ENCODE data around the gene DENND5B.
"Not testable (repeated sequence)": the region's sequence is repeated elsewhere in the genome, so short reads cannot be mapped to it uniquely, and the experiment has no call there.

The DENND5B gene

GRCh38 chr12:31460024-31460423 lies 130.9 kb downstream of the DENND5B start:
- no peak for DNase-seq

GRCh38 chr12:31456562-31456961 lies 134.4 kb downstream of the DENND5B start:
- no peak for DNase-seq

GRCh38 chr12:31444736-31445135 lies 146.2 kb downstream of the DENND5B start:
- DNase-seq, result no peak

- no peak for DNase-seq
Measured at GRCh38 chr12:31440586-31440985, 150.3 kb downstream of the DENND5B start.

- no peak for DNase-seq
Measured at GRCh38 chr12:31440134-31440533, 150.8 kb downstream of the DENND5B start.

- DNase-seq, result no peak
Measured at GRCh38 chr12:31431721-31432240, 159.2 kb downstream of the DENND5B start.

GRCh38 chr12:31423405-31423804 lies 167.5 kb downstream of the DENND5B start:
- DNase-seq, result no peak

- DNase-seq, result no peak
Measured at GRCh38 chr12:31412292-31412801, 178.6 kb downstream of the DENND5B start.

- DNase-seq, result no peak
Measured at GRCh38 chr12:31408763-31409162, 182.2 kb downstream of the DENND5B start.

GRCh38 chr12:31407562-31407961 lies 183.4 kb downstream of the DENND5B start:
- DNase-seq, result no peak

GRCh38 chr12:31406345-31406744 lies 184.6 kb downstream of the DENND5B start:
- no peak for DNase-seq

- DNase-seq, result no peak
Measured at GRCh38 chr12:31405021-31405420, 185.9 kb downstream of the DENND5B start.

GRCh38 chr12:31403099-31403607 lies 187.8 kb downstream of the DENND5B start:
- DNase-seq, result peak; percentile 59

- DNase-seq, result no peak
Measured at GRCh38 chr12:31393004-31393550, 197.9 kb downstream of the DENND5B start.

- DNase-seq, result no peak
Measured at GRCh38 chr12:31390991-31391390, 199.9 kb downstream of the DENND5B start.

- no peak for DNase-seq
Measured at GRCh38 chr12:31388713-31389112, 202.2 kb downstream of the DENND5B start.

GRCh38 chr12:31387466-31387865 lies 203.5 kb downstream of the DENND5B start:
- no peak for DNase-seq

- no peak for DNase-seq
Measured at GRCh38 chr12:31387011-31387410, 203.9 kb downstream of the DENND5B start.

GRCh38 chr12:31386364-31386777 lies 204.6 kb downstream of the DENND5B start:
- DNase-seq, result no peak

GRCh38 chr12:31377210-31377609 lies 213.7 kb downstream of the DENND5B start:
- DNase-seq, result not testable (repeated sequence)

- not testable (repeated sequence) for DNase-seq
Measured at GRCh38 chr12:31375422-31375821, 215.5 kb downstream of the DENND5B start.

GRCh38 chr12:31371256-31371620 lies 219.7 kb downstream of the DENND5B start:
- no peak for DNase-seq

- no peak for DNase-seq
Measured at GRCh38 chr12:31370531-31371255, 220.2 kb downstream of the DENND5B start.
